K562 (cell line): ENCODE measurements around the gene RHPN2. TPM values are rescaled to one million over a fixed set of nuclear protein-coding genes. Genes with fewer than 3 reads are reported as not detected.

ENCODE experiments used
- ATAC-seq: fragments of 200-7000 bp; cut with Tn5 transposase; 3 replicates; pipeline ENCODE4 v1.9.1; 2020; ENCODE audit warnings: moderate library complexity
- BruUV-seq: library from RNA; stranded (reverse); fragments of 400-500 nt; replicated peaks from 2 replicates; lab custom pipeline; 2021; lab: Mats Ljungman, UMichigan
- CTCF ChIA-PET: fragments of 300-600 bp; formaldehyde crosslinking; extraction: SDS; loops from one replicate; lab custom pipeline; 2021; ENCODE audit warnings: low intra/inter-chr PET ratio; lab: Yijun Ruan, JAX
- POLR2A ChIA-PET: fragments of 300-600, 350-650 bp; sonication (Branson Sonifier 250); formaldehyde crosslinking; extraction: SDS; loops from one replicate; lab custom pipeline; 2021; ENCODE audit warnings: antibody characterized with exemption, inconsistent platforms; lab: Yijun Ruan, JAX
- DNase-seq, 4 experiments: peaks; one replicate each; pipeline versions ENCODE4 v3.0.0 to v3.0.0-alpha.2; 2011 to 2018; ENCODE audit warnings: low spot score in 3 of 4, mixed read lengths in 3 of 4; ENCODE audit errors: extremely low read depth in 1 of 4
- FAIRE-seq: peaks from 2 replicates; lab custom pipeline; 2011; peaks lifted over from hg19 to GRCh38; lab: Jason Lieb, UNC
- H2AFZ ChIP-seq: 2 replicates; pipeline ENCODE4 v1.6.0; 2011; ENCODE audit warnings: low read depth, low read length, control low read depth, inconsistent platforms
- H3K27ac ChIP-seq: fragments of 200-600 bp; 3 replicates; pipeline ENCODE4 v1.8.0; 2011; ENCODE audit warnings: low read depth, mild to moderate bottlenecking, control low read depth, inconsistent platforms, low read length, moderate library complexity, mixed read lengths; ENCODE audit errors: extremely low read depth
- H3K27me3 ChIP-seq, 2 experiments: fragments of 300-600 bp in 1 of 2; 2 replicates in 1 of 2; 3 replicates in 1 of 2; pipeline versions ENCODE4 v1.6.0 to v1.8.0; 2011; ENCODE audit warnings: inconsistent platforms in 2 of 2, low read length in 2 of 2, mild to moderate bottlenecking in 1 of 2, mixed read lengths in 1 of 2, moderate library complexity in 1 of 2; ENCODE audit not compliant: control insufficient read depth in 2 of 2, insufficient read depth in 2 of 2
- H3K36me3 ChIP-seq: fragments of 300-600 bp; 3 replicates; pipeline ENCODE4 v1.8.0; 2011; ENCODE audit warnings: mild to moderate bottlenecking, low read length, inconsistent platforms; ENCODE audit not compliant: control insufficient read depth, insufficient read depth
- H3K4me1 ChIP-seq, 2 experiments: fragments of 200-600 bp in 1 of 2; replicated peaks in 1 of 2; 2 replicates in 1 of 2; 3 replicates in 1 of 2; pipeline versions ENCODE4 v1.5.1 to v1.8.0; 2011; ENCODE audit warnings: inconsistent platforms in 2 of 2, low read length in 2 of 2, mild to moderate bottlenecking in 1 of 2, mixed read lengths in 1 of 2, moderate library complexity in 1 of 2; ENCODE audit not compliant: control insufficient read depth in 2 of 2, insufficient read depth in 2 of 2
- H3K4me2 ChIP-seq: 2 replicates; pipeline ENCODE4 v1.6.1; 2011; ENCODE audit warnings: low read length, control low read depth, inconsistent platforms, mixed read lengths; ENCODE audit not compliant: insufficient read depth
- H3K4me3 ChIP-seq: fragments of 200-600 bp; sonication (generic), shearing (Covaris generic); 2 replicates; pipeline ENCODE4 v1.5.1; 2016; ENCODE audit warnings: control low read depth, inconsistent platforms
- H3K79me2 ChIP-seq: fragments of 200-600 bp; 3 replicates; pipeline ENCODE4 v1.8.0; 2011; ENCODE audit warnings: low read length, inconsistent platforms; ENCODE audit not compliant: control insufficient read depth, insufficient read depth
- H3K9ac ChIP-seq, 2 experiments: 2 replicates each; pipeline versions ENCODE4 v1.6.0 to v1.6.1; 2011; ENCODE audit warnings: low read depth in 2 of 2, low read length in 2 of 2, control low read depth in 1 of 2, inconsistent platforms in 1 of 2, mild to moderate bottlenecking in 1 of 2, mixed read lengths in 1 of 2; ENCODE audit not compliant: insufficient read depth in 1 of 2
- H3K9me1 ChIP-seq: one replicate; pipeline ENCODE4 v1.6.0; 2011; ENCODE audit warnings: inconsistent platforms, mild to moderate bottlenecking, low read length, moderate library complexity; ENCODE audit not compliant: control insufficient read depth, insufficient read depth
- H3K9me3 ChIP-seq: replicated peaks from 2 replicates; pipeline ENCODE4 v1.5.1; 2011; ENCODE audit warnings: low read depth, low read length, inconsistent platforms; ENCODE audit not compliant: control insufficient read depth, insufficient read depth
- H4K20me1 ChIP-seq: replicated peaks from 2 replicates; pipeline ENCODE4 v1.6.1; 2011; ENCODE audit warnings: low read length, inconsistent platforms, mixed read lengths; ENCODE audit not compliant: control insufficient read depth, insufficient read depth
- GTF2F1 ChIP-seq: IDR thresholded peaks from 2 replicates; pipeline ENCODE4 v1.6.1; 2011; ENCODE audit warnings: low read depth, low read length, improper control_type of control experiment
- HEY1 ChIP-seq: fragments of 250-450 bp; sonication (Bioruptor Pico); IDR thresholded peaks from 2 replicates; pipeline ENCODE4 v1.5.0; 2020; ENCODE audit warnings: mild to moderate bottlenecking, moderate library complexity, borderline replicate concordance
- JUND ChIP-seq, 2 experiments: IDR thresholded peaks; 2 replicates in 1 of 2; 3 replicates in 1 of 2; pipeline ENCODE4 v1.6.1; 2011; ENCODE audit warnings: borderline replicate concordance in 2 of 2, low read depth in 2 of 2, low read length in 2 of 2, improper control_type of control experiment in 1 of 2, missing biosample characterization in 1 of 2, missing genetic modification characterization in 1 of 2, missing genetic modification reagents in 1 of 2
- KDM4B ChIP-seq, 2 experiments: fragments of 450-650 bp in 1 of 2; sonication (generic) in 1 of 2; IDR thresholded peaks; 2 replicates each; pipeline ENCODE4 v1.6.1; 2016 to 2017; ENCODE audit warnings: borderline replicate concordance in 2 of 2, antibody characterized with exemption in 1 of 2, low read depth in 1 of 2, mild to moderate bottlenecking in 1 of 2
- NFE2 ChIP-seq: IDR thresholded peaks from 2 replicates; pipeline ENCODE4 v1.6.1; 2014; ENCODE audit warnings: antibody characterized with exemption, low read depth
- SETDB1 ChIP-seq: IDR thresholded peaks from one replicate; pipeline ENCODE4 v1.6.1; 2012; ENCODE audit warnings: low read length, control low read depth, inconsistent platforms
- SP2 ChIP-seq: IDR thresholded peaks from 2 replicates; pipeline ENCODE4 v1.6.1; 2011; ENCODE audit warnings: mild to moderate bottlenecking, low read depth, low read length, moderate library complexity; ENCODE audit not compliant: poor library complexity, severe bottlenecking; ENCODE audit errors: extremely low read depth
- TARDBP ChIP-seq: fragments of 450-650 bp; IDR thresholded peaks from 2 replicates; pipeline ENCODE4 v1.6.1; 2016
- WGBS: fragments of 100-300 bp; shearing (Covaris generic); methylation state at CpG from one replicate; pipeline ENCODE4 v1.1.6; 2016; ENCODE audit warnings: low coverage, mixed read lengths; ENCODE audit not compliant: insufficient coverage; ENCODE audit errors: missing lambda C conversion rate; 5-methylcytosine and 5-hydroxymethylcytosine counted together
- in situ Hi-C: fragments of 300-500 bp; cut with MboI; formaldehyde crosslinking; loops from 4 replicates; pipeline ENCODE4 v1.15.0; 2018; ENCODE audit warnings: inconsistent platforms, mixed read lengths
- intact Hi-C: fragments of 100-400 bp; cut with micrococcal nuclease; formaldehyde crosslinking; loops from 2 replicates; pipeline ENCODE4 v1.14.2; 2022
- polyA plus RNA-seq, 8 experiments: library from polyadenylated mRNA; depleted of rRNA in 4 of 8; stranded (reverse) in 5 of 8; unstranded in 3 of 8; fragments of >200 nt; fragmentation: Nextera tagmentation in 2 of 8; fragmentation: Illumina TruSeq in 1 of 8; extraction: Ambion mirVana in 2 of 8; extraction: Trizol in 1 of 8; gene quantifications; 2 replicates each; pipeline versions ENCODE4 v1.2.1 to v1.2.3, GENCODE V29; 2011 to 2014; ENCODE audit warnings: inconsistent platforms in 1 of 8, missing spikeins in 1 of 8
- total RNA-seq, 7 experiments: library from RNA; depleted of rRNA in 6 of 7; stranded (reverse); fragments of >200 nt in 6 of 7; fragmentation: Illumina TruSeq in 2 of 7; extraction: Trizol in 2 of 7; gene quantifications; 2 replicates each; pipeline versions ENCODE4 v1.2.1 to v1.2.3, GENCODE V29; 2011 to 2021; ENCODE audit warnings: low replicate concordance in 1 of 7
- TF ChIP-seq, protein P1 (sequence below): fragments of 450-650 bp; IDR thresholded peaks from 2 replicates; pipeline ENCODE4 v1.6.1; 2017; ENCODE audit warnings: antibody characterized with exemption, mild to moderate bottlenecking
- TF ChIP-seq, protein P2 (sequence below): fragments of 450-650 bp; IDR thresholded peaks from 2 replicates; pipeline ENCODE4 v1.6.1; 2016; ENCODE audit warnings: antibody characterized with exemption

Gene RHPN2
- total and polyA plus RNA-seq, 9 of the 15 experiments (the other 6 are each of a cell fraction or from before 2014, with no cell fraction given): 0.63 to 9.9 (median 3.2) TPM

GRCh38 chr19:33005440-33005839 lies 59.2 kb downstream of the RHPN2 start:
- no peak overlapping the region for H3K27ac ChIP-seq
- 60% methylated on average over 4 of the region's 5 CpGs for WGBS
- no peaks in the 10 kb centered on the region; the same call in 1 of the 2 replicates for H4K20me1 ChIP-seq
- in situ Hi-C loops: no loop called here
- no peaks in the 10 kb centered on the region for H3K9me3 ChIP-seq
- H2AFZ ChIP-seq: no peak overlapping the region
- CTCF ChIA-PET: no interaction called here
- H3K27me3 ChIP-seq: no peaks in the 10 kb centered on the region
- H3K4me1 ChIP-seq: no peaks in the 10 kb centered on the region
- DNase-seq (no peak), FAIRE-seq (no peak), ATAC-seq (no peak)
- H3K9me1 ChIP-seq: no peaks in the 10 kb centered on the region
- intact Hi-C loops: no loop called here
- 0 out of 3 replicates have a peak, but pooled peaks cover 3% of the 10 kb centered on the region for H3K36me3 ChIP-seq
- no peak overlapping the region for H3K9ac ChIP-seq
- no peak overlapping the region for H3K4me2 ChIP-seq
- POLR2A ChIA-PET: no interaction called here
- BruUV-seq: no TSS peak
- H3K4me3 ChIP-seq: no peak overlapping the region
- H3K79me2 ChIP-seq: no peaks in the 10 kb centered on the region
- TF ChIP-seq, protein P1, sequence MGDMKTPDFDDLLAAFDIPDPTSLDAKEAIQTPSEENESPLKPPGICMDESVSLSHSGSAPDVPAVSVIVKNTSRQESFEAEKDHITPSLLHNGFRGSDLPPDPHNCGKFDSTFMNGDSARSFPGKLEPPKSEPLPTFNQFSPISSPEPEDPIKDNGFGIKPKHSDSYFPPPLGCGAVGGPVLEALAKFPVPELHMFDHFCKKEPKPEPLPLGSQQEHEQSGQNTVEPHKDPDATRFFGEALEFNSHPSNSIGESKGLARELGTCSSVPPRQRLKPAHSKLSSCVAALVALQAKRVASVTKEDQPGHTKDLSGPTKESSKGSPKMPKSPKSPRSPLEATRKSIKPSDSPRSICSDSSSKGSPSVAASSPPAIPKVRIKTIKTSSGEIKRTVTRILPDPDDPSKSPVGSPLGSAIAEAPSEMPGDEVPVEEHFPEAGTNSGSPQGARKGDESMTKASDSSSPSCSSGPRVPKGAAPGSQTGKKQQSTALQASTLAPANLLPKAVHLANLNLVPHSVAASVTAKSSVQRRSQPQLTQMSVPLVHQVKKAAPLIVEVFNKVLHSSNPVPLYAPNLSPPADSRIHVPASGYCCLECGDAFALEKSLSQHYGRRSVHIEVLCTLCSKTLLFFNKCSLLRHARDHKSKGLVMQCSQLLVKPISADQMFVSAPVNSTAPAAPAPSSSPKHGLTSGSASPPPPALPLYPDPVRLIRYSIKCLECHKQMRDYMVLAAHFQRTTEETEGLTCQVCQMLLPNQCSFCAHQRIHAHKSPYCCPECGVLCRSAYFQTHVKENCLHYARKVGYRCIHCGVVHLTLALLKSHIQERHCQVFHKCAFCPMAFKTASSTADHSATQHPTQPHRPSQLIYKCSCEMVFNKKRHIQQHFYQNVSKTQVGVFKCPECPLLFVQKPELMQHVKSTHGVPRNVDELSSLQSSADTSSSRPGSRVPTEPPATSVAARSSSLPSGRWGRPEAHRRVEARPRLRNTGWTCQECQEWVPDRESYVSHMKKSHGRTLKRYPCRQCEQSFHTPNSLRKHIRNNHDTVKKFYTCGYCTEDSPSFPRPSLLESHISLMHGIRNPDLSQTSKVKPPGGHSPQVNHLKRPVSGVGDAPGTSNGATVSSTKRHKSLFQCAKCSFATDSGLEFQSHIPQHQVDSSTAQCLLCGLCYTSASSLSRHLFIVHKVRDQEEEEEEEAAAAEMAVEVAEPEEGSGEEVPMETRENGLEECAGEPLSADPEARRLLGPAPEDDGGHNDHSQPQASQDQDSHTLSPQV: no peak
- TF ChIP-seq JUND (IDR thresholded peaks at IDR 0.05; ENCODE audit: borderline replicate concordance, low read depth, low read length): no peak
- no peak for TF ChIP-seq JUND (tag; IDR thresholded peaks at IDR 0.05; ENCODE audit: borderline replicate concordance, low read depth, low read length)
- TF ChIP-seq SP2: no peak
- TF ChIP-seq, protein P2, sequence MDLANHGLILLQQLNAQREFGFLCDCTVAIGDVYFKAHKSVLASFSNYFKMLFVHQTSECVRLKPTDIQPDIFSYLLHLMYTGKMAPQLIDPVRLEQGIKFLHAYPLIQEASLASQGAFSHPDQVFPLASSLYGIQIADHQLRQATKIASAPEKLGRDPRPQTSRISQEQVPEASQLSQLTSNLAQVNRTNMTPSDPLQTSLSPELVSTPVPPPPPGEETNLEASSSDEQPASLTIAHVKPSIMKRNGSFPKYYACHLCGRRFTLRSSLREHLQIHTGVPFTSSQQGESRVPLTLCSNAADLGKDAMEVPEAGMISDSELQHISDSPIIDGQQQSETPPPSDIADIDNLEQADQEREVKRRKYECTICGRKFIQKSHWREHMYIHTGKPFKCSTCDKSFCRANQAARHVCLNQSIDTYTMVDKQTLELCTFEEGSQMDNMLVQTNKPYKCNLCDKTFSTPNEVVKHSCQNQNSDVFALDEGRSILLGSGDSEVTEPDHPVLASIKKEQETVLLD: no peak
- no peak for TF ChIP-seq GTF2F1
- no peak for TF ChIP-seq KDM4B (IDR thresholded peaks at IDR 0.05; ENCODE audit: borderline replicate concordance in 2 of 2, low read depth in 1 of 2)
- TF ChIP-seq SETDB1: no peak
- TF ChIP-seq NFE2: no peak
- TF ChIP-seq HEY1 (CRISPR knock-in tag): no peak
- TF ChIP-seq TARDBP: no peak
- TF ChIP-seq, all 486 proteins: peak for 0
